ENCODE data around the gene AFTPH. TPM values are rescaled to one million over a fixed set of nuclear protein-coding genes. Genes with fewer than 3 reads are reported as not detected.

AFTPH gene
- polyA plus RNA-seq, 3 donors, result 74.8 to 83.4 (median 79.2) TPM

Other genes starting within 250 kb of the AFTPH start
- gene LGALSL, start 70.2 kb upstream of the AFTPH start, polyA plus RNA-seq (ENCODE audit: insufficient read length in 3 of 3), result 10 to 100 TPM; 38.6 to 46.3 (median 40.5) TPM
- gene SERTAD2, start 129.6 kb downstream of the AFTPH start, polyA plus RNA-seq (ENCODE audit: insufficient read length in 3 of 3), result 10 to 100 TPM; 23.0 to 25.8 (median 25.6) TPM